ENCODE results near the gene NDUFV1. TPM values are rescaled to one million over a fixed set of nuclear protein-coding genes. Genes with fewer than 3 reads are reported as not detected.
"Not testable (repeated sequence)": the region's sequence is repeated elsewhere in the genome, so short reads cannot be mapped to it uniquely, and the experiment has no call there.

The NDUFV1 gene
- polyA plus RNA-seq, 2 of the 4 experiments (the other 2 are of a cell fraction) = 95.1 to 163 TPM

DNA sequence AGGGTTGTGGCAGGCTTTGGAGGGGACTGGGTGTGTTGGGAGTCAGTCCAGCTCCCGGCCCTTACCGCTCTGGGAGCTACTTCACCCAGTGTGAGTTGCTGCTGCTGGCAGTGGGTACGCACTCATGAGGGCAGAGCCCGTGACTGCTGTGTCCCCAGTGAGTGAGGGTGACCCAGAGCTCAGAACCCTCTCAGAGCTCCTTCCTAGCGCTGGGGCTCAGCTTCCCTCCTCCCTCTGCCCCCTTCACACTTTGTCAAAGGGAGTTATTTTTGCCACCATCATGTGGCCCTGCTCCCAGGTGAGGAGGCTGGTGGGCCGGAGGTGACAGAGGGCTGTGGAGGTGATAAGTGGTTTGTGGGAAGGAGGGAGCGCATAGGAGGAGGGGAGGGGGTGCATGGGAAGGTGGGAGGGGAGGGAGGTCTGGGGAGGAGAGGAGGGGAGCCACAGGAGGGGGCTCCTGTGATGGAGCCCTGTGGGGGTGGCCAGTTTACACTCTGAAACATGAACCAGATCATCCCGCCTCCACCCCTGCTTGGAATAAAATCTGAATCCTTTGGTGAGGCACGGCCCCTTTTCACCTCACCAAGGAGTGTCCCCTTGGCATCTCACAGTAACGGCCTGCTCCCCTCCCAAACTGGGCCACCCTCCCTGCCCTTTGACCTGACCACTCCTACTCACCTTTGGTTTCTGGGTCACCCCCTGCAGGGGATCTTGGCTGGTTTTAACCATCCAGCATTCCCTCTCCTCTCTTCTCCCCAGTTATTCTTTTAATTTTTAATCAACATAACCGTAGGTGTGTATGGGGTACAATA is 9.9 kb downstream of the NDUFV1 start (continued):
- no peak for TF ChIP-seq ZNF302 (CRISPR knock-in tag; IDR thresholded peaks at IDR 0.05)
- no peak for TF ChIP-seq MAFK (IDR thresholded peaks at IDR 0.05; ENCODE audit: partially characterized antibody)
- TF ChIP-seq KDM1A (IDR thresholded peaks at IDR 0.05; ENCODE audit: low read depth) = no peak
- no peak for TF ChIP-seq RAD21 (conservative IDR thresholded peaks at IDR 0.05 in 1 of 2, IDR thresholded peaks at IDR 0.05 in 1 of 2)
- TF ChIP-seq ZFP36 (IDR thresholded peaks at IDR 0.05; ENCODE audit: borderline replicate concordance, partially characterized antibody) = no peak
- no peak for TF ChIP-seq PHF8 (IDR thresholded peaks at IDR 0.05; ENCODE audit: borderline replicate concordance, low read depth)
- TF ChIP-seq EP300 (IDR thresholded peaks at IDR 0.05) = no peak

DNA sequence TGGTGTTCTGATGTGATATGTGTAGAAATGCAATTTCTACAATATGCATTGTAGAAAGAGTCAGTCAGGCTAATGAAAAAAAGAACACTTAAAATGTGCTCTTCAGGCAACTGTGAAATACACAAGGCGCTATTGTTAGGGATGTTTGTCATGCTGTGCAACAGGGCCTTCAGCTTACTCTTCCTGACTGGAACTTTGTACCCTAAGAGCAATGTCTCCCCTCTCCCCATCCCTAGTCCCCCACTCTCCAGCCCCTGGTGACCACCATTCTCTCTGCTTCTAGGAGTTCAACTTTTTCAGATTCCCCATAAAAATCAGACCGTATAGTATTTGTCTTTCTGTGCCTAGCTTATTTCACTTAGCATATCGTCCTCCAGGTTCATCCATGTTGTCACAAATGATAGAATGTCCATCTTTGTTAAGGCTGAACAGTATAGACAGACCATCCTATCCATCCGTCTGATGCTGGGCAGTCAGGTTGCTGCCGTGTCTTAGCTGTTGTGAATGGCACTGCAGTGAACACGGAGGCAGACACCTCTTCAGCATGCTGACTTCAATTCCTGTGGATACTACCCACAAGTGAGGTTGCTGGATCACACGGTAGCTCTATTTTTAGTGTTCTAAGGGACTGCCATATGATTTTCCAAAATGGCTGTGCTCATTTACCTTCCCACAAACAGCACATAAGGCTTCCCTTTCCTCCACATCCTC is 10.7 kb downstream of the NDUFV1 start:
- no peak overlapping the region for H3K4me2 ChIP-seq
- no peaks in the 10 kb centered on the region for H3K4me1 ChIP-seq
- POLR2A ChIA-PET = interaction anchor here (1.1 kb wide), 1 partner anchor 12 kb away, joined by 6 read pairs; the partner anchor contains the start of gene NUDT8
- ATAC-seq (no peak), DNase-seq (ENCODE audit: low read depth in 1 of 2, low spot score in 1 of 2) (no peak), FAIRE-seq (no peak)
- CTCF ChIA-PET = interaction anchor here (0.9 to 10.2 kb wide), 4 partner anchors 9 to 45 kb away, joined by 3 to 181 read pairs (median 4); partner anchors contain the start of gene NUDT8
- no peak for TF ChIP-seq FOXS1 (CRISPR knock-in tag; IDR thresholded peaks at IDR 0.05)
- no peak for TF ChIP-seq RCOR1 (IDR thresholded peaks at IDR 0.05; ENCODE audit: low read depth, low read length)
- TF ChIP-seq BHLHE40 (IDR thresholded peaks at IDR 0.05; ENCODE audit: low read depth, low read length) = no peak
- no peak for TF ChIP-seq MYC (IDR thresholded peaks at IDR 0.05; ENCODE audit: borderline replicate concordance, low read length)
- TF ChIP-seq HOXB13 (CRISPR knock-in tag; IDR thresholded peaks at IDR 0.05; ENCODE audit: low read depth) = no peak
- TF ChIP-seq, protein P1, sequence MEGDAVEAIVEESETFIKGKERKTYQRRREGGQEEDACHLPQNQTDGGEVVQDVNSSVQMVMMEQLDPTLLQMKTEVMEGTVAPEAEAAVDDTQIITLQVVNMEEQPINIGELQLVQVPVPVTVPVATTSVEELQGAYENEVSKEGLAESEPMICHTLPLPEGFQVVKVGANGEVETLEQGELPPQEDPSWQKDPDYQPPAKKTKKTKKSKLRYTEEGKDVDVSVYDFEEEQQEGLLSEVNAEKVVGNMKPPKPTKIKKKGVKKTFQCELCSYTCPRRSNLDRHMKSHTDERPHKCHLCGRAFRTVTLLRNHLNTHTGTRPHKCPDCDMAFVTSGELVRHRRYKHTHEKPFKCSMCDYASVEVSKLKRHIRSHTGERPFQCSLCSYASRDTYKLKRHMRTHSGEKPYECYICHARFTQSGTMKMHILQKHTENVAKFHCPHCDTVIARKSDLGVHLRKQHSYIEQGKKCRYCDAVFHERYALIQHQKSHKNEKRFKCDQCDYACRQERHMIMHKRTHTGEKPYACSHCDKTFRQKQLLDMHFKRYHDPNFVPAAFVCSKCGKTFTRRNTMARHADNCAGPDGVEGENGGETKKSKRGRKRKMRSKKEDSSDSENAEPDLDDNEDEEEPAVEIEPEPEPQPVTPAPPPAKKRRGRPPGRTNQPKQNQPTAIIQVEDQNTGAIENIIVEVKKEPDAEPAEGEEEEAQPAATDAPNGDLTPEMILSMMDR (IDR thresholded peaks at IDR 0.05) = no peak
- no peak for TF ChIP-seq ZNF302 (CRISPR knock-in tag; IDR thresholded peaks at IDR 0.05)
- no peak for TF ChIP-seq MAFK (IDR thresholded peaks at IDR 0.05; ENCODE audit: partially characterized antibody)
- TF ChIP-seq POLR2AphosphoS2 (conservative IDR thresholded peaks at IDR 0.05; ENCODE audit: low read length) = no peak
- no peak for TF ChIP-seq HDAC2 (IDR thresholded peaks at IDR 0.05)
- TF ChIP-seq ZFP36 (IDR thresholded peaks at IDR 0.05; ENCODE audit: borderline replicate concordance, partially characterized antibody) = no peak
- TF ChIP-seq KDM5A (IDR thresholded peaks at IDR 0.05) = no peak
- TF ChIP-seq, protein P2, sequence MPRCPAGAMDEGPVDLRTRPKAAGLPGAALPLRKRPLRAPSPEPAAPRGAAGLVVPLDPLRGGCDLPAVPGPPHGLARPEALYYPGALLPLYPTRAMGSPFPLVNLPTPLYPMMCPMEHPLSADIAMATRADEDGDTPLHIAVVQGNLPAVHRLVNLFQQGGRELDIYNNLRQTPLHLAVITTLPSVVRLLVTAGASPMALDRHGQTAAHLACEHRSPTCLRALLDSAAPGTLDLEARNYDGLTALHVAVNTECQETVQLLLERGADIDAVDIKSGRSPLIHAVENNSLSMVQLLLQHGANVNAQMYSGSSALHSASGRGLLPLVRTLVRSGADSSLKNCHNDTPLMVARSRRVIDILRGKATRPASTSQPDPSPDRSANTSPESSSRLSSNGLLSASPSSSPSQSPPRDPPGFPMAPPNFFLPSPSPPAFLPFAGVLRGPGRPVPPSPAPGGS (IDR thresholded peaks at IDR 0.05) = no peak
- TF ChIP-seq, protein P3, sequence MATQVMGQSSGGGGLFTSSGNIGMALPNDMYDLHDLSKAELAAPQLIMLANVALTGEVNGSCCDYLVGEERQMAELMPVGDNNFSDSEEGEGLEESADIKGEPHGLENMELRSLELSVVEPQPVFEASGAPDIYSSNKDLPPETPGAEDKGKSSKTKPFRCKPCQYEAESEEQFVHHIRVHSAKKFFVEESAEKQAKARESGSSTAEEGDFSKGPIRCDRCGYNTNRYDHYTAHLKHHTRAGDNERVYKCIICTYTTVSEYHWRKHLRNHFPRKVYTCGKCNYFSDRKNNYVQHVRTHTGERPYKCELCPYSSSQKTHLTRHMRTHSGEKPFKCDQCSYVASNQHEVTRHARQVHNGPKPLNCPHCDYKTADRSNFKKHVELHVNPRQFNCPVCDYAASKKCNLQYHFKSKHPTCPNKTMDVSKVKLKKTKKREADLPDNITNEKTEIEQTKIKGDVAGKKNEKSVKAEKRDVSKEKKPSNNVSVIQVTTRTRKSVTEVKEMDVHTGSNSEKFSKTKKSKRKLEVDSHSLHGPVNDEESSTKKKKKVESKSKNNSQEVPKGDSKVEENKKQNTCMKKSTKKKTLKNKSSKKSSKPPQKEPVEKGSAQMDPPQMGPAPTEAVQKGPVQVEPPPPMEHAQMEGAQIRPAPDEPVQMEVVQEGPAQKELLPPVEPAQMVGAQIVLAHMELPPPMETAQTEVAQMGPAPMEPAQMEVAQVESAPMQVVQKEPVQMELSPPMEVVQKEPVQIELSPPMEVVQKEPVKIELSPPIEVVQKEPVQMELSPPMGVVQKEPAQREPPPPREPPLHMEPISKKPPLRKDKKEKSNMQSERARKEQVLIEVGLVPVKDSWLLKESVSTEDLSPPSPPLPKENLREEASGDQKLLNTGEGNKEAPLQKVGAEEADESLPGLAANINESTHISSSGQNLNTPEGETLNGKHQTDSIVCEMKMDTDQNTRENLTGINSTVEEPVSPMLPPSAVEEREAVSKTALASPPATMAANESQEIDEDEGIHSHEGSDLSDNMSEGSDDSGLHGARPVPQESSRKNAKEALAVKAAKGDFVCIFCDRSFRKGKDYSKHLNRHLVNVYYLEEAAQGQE (IDR thresholded peaks at IDR 0.05) = no peak
- no peak for TF ChIP-seq JUNB (IDR thresholded peaks at IDR 0.05)
- no peak for TF ChIP-seq SREBF2 (IDR thresholded peaks at IDR 0.05)
- WGBS (ENCODE audit: missing lambda C conversion rate) = 70% methylated on average over 7 of the region's 7 CpGs
- H3K4me3 ChIP-seq = no peak overlapping the region
- no peak overlapping the region for H3K27ac ChIP-seq
- H3K9me3 ChIP-seq = no peaks in the 10 kb centered on the region

DNA sequence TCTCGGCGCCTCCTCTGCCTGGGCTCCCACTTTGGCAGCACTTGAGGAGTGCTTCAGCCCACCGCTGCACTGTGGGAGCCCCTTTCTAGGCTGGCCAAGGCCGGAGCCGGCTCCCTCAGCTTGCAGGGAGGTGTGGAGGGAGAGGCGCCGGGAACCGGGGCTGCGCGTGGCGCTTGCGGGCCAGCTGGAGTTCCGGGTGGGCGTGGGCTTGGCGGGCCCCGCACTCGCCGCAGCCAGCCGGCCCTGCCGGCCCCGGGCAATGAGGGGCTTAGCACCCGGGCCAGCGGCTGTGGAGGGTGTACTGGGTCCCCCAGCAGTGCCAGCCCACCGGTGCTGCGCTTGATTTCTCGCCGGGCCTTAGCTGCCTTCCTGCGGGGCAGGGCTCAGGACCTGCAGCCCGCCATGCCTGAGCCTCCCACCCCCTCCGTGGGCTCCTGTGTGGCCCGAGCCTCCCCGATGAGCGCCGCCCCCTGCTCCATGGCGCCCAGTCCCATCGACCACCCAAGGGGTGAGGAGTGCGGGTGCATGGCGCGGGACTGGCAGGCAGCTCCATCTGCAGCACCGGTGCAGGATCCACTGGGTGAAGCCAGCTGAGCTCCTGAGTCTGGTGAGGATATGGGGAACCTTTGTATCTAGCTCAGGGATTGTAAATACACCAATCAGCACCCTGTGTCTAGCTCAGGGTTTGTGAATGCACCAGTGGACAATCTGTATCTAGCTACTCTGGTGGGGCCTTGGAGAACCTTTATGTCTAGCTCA is 12.3 kb downstream of the NDUFV1 start:
- not testable (repeated sequence) for H3K4me2 ChIP-seq; H3K4me1 ChIP-seq; H3K4me3 ChIP-seq; H3K27ac ChIP-seq; DNase-seq (ENCODE audit: low read depth in 1 of 2, low spot score in 1 of 2); ATAC-seq; FAIRE-seq; H3K9me3 ChIP-seq
- ChIA-PET CTCF (interaction anchor here (1.2 to 10.2 kb wide), 2 partner anchors 10 to 337 kb away, joined by 3 to 181 read pairs; partner anchors contain the start of gene NUDT8), POLR2A (interaction anchor here (1.1 kb wide), 1 partner anchor 11 kb away, joined by 3 read pairs; no protein-coding TSS in a partner anchor)
- WGBS (ENCODE audit: missing lambda C conversion rate) = 90% methylated on average over 18 of the region's 40 CpGs
